GM20431 (cell line): ENCODE results near the gene CRISPLD2.

Experiments used
- in situ Hi-C: fragments of 300-500 bp; cut with MseI, MboI; formaldehyde crosslinking; loops from one replicate; pipeline ENCODE4 v1.15.0; 2020; ENCODE audit warnings: low sequenced_read_pairs; ENCODE audit not compliant: unreplicated experiment

Gene CRISPLD2

DNA sequence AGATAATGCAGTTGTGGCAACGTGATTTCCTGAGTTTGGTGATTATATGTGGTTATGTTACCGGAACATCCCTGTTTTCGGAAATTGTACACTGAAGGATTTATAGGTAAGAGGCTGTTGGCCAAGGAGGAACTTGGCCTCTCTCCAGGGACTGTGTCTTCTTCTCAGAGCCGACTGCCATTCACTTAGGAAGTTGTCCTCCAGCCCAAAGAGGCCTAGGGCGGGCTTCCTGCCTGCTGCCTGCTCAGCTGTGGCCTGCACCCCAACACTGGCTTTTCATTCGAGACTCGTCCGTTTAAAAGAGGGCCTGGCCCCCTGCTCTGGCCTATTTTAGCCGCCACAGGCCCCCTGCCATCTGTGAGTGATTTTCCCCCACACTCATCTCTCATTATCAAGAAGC is 127.2 kb downstream of the CRISPLD2 start:
- in situ Hi-C loops: no loop called here

GRCh38 chr16:84947996-84948850 is 128.4 kb downstream of the CRISPLD2 start:
- in situ Hi-C loops: no loop called here

DNA sequence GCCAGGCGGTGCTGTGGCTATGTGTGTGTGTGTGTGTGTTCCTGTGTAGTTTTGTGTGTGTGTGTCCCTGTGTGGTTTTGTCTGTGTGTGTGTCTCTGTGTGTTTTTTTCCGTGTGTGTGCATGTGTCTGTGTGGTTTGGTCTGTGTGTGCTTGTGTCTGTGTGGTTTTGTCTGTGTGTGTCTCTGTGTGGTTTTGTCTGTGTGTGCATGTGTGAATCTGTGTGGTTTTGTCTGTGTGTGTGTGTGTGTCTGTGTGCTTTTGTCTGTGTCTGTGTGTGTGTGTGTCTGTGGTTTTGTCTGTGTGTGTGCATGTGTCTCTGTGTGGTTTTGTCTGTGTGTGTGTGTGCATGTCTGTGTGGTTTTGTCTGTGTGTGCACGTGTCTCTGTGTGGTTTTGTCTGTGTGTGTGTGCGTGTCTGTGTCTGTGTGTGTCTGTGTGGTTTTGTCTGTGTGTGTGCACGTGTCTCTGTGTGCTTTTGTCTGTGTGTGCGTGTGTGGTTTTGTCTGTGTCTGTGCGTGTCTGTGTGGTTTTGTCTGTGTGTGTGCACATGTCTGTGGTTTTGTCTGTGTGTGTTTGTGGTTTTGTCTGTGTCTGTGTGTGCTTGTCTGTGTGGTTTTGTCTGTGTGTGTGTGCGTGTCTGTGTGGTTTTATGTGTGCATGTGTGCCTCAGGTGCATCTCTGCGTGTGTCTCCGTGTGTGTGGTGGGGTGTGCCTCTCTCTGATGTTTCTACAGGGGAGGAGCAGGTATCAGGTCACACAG is 129.2 kb downstream of the CRISPLD2 start:
- in situ Hi-C loops: no loop called here

GRCh38 chr16:84949772-84950436 is 130.1 kb downstream of the CRISPLD2 start:
- in situ Hi-C loops: loop anchor here (25.0 kb wide), 1 partner anchor 313 kb away; the partner anchor contains the start of gene KLHL36

DNA sequence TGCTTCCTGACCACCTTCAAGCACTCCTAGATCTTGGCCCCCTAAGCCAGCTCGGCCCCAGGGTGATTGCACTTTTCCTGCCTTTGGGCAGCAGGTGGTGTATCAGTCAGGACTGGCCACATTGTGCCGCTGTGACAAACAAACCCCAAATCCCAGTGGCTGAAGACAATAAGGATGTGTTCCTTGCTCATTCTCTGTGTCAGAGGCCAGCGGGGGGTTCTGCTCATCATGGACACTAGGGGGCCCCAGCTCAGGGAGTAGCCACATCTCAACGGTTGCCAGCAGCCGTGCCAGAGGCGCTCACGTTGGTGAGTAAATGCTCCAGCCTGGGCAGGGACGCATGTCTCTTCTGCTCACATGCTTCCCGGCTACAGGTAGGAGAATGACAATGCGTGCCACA is 131.1 kb downstream of the CRISPLD2 start:
- in situ Hi-C loops: loop anchor here (25.0 kb wide), 1 partner anchor 314 kb away; the partner anchor contains the start of gene KLHL36

GRCh38 chr16:84952335-84953189 is 132.8 kb downstream of the CRISPLD2 start:
- in situ Hi-C loops: loop anchor here (25.0 kb wide), 1 partner anchor 315 kb away; the partner anchor contains the start of gene KLHL36

- in situ Hi-C loops: loop anchor here (25.0 kb wide), 1 partner anchor 316 kb away; the partner anchor contains the start of gene KLHL36
Observed at GRCh38 chr16:84953190-84953746, 133.5 kb downstream of the CRISPLD2 start.

GRCh38 chr16:84955427-84955826 is 135.6 kb downstream of the CRISPLD2 start:
- in situ Hi-C loops: loop anchor here (25.0 kb wide), 1 partner anchor 318 kb away; the partner anchor contains the start of gene KLHL36

DNA sequence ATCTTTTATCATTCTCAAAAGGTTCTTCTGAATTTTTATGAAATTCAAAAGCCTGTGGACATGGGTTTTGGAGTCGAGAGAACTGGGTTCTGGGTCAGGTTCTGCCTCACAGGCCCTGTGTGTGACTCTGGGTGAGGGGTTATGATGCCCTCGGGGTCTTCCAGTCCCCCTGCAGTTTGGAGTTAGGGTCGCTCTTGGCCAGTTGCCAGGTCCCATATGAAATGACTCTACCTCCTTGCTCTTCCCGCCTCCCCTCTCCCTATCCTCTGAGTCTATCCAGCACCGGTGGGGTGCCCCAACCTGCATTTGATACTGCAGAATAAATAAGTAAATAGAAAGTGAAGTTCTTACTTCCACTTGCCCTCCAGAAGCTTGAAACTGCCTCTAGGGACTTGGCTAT is 137.4 kb downstream of the CRISPLD2 start:
- in situ Hi-C loops: loop anchor here (25.0 kb wide), 1 partner anchor 320 kb away; the partner anchor contains the start of gene KLHL36

- in situ Hi-C loops: loop anchor here (25.0 kb wide), 1 partner anchor 320 kb away; the partner anchor contains the start of gene KLHL36
Observed at GRCh38 chr16:84957792-84958191, 138.0 kb downstream of the CRISPLD2 start.
